ENCODE data around the gene EPN2.
A peak's percentile ranks its signal among the peaks of the same experiment; 100 is the strongest.

The EPN2 gene

DNA sequence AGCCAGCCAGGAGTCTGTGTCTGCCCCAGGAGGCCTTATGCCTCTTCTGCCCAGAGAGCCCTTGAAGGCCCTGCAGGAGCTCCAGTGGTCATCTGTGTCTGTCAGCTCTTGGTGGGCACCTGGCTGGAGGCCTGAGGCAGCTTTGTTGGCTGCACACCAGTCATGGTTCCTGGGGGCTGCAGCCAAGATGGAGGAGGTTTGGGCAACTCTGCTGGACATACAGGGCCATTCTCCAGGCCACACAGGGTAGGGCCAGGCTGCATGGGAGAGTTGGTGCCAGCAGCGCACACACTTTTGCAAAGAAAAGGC, 95.9 kb downstream of the EPN2 start:
- no peak for DNase-seq

DNA sequence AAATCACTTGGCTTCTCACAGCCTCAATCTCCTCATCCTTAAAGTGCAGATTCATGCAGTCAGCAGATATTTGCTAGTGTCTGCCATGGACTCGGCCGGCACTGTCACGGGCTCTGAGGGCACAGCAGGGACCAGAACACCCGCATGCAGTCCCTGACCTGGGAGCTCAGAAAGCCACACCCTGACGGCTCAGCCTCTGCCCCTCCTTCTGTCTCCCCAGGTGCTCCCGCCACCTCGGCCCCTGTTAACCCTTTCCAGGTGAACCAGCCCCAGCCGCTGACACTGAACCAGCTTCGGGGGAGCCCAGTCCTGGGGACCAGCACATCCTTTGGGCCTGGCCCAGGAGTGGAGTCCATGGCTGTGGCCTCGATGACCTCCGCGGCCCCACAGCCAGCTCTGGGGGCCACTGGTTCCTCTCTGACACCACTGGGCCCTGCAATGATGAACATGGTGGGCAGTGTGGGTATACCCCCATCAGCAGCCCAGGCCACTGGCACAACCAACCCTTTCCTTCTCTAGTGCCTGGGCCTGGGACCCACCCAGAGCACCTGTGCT, 96.6 kb downstream of the EPN2 start:
- DNase-seq = no peak

DNA sequence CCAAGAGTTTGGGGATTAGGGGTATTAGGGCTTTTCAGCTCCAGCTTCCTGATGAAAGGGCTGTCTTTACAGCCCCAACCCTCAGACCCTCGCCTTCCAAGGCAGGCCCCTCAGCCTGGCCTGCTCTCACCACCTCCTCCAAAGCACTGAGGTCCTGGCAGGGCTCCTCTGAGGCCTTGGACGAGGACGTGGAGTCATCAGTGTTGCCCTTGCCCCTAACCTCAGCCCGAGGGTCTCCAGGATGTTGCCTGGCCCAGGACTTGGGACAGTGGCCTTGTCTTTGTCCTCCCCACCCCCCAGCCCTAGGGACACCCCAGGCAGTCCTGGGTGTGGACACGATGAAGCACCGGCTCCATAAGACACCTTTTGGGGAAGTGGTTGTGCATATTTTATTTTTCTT, 97.2 kb downstream of the EPN2 start:
- no peak for DNase-seq

DNA sequence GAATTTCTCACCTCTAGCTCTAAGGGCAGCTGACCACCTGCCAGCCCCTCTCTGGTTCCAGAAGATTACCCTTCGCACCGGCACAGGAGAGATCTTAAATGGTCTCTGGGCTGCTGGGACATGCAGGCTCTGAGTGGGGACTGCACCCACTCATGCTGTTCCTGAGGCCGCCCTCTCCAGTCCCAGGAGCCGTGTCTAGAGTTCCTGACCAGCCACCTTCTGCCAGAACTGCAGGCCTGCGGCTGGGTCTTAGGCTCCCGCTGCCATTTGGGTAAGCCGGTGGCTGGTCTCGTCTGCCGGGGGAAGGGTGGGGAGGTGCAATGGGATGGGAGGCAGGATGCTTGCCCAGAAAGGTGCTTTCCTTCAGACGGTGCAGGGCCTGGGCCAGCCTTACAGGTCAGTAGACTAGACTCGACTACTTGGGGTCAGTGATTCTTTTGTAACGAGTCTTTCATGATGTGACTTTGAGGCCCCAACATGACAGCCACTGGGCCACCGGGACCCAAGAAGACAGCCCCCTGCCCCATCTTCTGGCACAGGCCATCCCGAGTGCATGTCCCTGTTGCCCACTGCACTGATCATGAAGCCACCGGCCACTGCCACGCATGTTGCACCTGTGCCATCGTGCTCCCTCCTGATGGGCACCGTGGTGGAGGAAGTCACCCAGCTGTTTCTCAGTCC, 98.9 kb downstream of the EPN2 start:
- no peak for DNase-seq

DNA sequence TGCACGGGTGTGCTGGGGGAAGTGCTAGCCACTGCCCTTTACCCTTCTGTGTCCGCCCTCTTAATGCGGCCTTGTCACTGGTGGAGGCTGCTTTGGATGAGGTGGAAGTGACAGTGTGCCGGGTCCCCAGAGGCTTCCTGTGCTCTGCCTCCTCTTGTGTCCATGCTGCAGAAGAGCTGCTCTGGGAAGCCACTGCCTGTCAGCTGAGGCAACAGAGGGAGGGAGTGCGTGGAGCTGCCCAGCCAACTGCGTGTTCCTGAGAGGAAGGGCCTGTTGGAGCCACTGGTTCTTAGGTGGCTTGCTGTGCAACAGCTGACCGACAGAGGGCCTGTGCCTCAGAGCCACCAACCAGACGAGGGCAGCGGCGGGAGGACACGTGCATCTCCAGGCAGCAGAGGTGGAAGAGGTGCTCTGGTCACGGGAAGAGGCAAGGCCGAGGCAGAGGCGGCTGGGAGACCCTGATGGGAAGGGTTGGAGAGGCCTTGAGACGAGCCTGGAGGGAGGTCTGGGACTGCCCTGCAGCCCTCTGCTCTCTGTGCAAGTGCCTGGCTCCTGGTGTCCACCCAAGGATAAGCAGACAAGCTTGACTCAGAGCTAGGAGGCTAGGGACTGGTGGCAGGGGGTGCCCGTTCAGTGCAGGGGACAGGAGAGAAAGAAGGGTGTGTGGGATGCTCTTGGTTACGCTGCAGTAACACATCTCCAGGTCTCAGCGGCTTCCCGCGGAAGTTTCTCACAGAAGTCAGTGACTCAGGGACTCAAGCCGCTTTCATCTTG, 100.0 kb downstream of the EPN2 start:
- no peak for DNase-seq

DNA sequence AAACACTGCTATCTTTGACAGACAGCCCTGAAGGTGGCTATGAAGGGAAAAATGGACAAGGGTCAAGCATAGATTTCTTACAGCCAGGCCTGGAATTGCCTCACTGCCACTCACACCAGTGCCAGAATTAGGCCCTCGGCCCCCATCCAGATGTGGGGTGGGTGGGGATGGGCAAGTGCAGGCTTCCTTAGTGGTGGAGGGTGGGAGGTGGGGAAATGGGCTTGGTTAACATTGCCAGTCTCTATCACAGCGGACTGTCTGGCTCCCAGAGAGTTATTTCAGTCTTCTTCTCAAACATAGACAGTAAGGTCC, 100.5 kb downstream of the EPN2 start:
- DNase-seq = no peak

DNA sequence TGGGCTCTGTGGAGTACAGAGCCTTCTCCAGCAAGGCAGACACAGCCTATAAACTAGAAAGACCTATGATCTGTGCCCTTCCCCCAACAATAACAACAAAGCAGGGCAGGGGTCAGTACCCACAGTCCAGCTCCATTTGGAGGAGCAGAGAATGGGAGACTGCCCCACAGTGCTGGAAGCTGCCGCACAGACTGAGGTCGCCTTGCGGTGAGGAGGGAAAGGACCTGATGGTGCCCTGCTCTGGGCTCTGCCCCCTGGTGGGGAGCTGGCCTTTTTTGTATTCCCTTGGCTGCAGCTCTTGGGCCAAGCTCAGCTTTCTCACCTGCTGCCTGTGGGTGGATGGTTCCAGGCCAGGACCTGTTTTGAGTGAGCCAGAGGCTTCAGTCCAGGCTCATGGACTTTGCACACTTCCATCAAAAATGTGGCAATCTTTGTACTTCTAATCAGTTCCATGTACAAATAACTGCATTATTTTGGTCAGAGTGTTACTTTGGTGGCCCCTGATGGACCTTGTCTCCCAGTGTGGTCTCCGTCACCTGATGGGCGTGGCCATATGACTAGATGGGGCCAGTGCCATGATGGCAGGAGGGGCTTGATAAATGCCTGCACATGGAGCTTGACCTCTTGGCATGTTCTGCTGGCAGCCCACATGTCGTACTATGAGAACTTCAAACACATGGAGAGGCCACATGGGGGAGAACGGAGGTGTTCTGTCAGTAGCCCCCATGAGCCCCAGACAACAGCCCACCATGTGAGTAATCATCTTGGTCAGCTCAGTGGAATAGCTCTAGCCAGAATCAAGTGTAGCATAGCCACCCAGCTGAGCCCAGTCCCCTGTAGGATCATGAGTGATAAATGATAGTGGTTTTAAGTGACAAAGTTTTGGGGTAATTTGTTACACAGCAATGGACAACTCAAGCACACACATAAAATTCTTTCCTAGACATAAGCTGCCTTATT, 101.1 kb downstream of the EPN2 start:
- no peak for DNase-seq

DNA sequence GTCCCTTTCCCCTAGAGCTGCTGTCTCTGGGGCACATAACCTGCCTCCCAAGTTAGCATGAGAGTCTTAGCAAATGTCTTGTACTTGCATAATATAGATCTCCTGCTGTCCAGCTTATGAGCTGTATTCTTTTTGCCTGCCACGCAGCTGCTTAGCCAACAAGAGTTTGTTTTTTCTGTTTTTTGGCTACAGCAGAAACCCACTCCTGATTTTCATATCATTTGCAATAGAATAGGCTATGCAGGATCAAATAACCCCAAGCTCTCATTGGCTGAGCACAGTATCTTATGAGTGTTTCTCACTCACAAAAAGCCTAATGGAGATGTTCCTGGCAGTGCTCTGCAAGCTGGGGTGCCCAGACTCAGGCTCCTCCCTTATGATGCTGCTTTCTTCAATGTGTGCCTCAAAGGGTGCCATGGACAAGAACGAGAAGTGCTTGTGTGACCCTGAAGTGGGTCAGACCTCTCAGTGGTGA, 102.2 kb downstream of the EPN2 start:
- no peak for DNase-seq

DNA sequence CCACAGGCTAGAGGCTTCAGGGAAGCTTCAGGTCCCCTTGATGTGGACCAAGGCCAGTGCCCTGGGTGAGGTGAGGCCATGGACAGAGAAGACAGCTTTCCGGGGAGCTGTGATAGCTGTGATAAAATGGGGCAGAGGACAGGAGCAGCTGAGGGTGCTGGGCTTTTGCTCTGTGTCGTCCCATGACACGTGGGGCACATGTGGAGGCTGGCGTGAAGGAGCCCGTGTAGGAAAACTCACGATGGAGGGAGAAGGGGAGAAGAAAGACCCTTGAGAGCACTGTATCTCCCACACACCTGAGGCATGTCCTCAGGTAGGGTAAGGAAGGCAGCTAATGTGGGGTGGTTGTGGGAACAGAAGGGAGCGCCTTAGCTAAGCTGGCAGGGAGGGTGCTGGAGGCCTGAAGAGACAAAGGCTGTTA, 104.1 kb downstream of the EPN2 start:
- DNase-seq = no peak

DNA sequence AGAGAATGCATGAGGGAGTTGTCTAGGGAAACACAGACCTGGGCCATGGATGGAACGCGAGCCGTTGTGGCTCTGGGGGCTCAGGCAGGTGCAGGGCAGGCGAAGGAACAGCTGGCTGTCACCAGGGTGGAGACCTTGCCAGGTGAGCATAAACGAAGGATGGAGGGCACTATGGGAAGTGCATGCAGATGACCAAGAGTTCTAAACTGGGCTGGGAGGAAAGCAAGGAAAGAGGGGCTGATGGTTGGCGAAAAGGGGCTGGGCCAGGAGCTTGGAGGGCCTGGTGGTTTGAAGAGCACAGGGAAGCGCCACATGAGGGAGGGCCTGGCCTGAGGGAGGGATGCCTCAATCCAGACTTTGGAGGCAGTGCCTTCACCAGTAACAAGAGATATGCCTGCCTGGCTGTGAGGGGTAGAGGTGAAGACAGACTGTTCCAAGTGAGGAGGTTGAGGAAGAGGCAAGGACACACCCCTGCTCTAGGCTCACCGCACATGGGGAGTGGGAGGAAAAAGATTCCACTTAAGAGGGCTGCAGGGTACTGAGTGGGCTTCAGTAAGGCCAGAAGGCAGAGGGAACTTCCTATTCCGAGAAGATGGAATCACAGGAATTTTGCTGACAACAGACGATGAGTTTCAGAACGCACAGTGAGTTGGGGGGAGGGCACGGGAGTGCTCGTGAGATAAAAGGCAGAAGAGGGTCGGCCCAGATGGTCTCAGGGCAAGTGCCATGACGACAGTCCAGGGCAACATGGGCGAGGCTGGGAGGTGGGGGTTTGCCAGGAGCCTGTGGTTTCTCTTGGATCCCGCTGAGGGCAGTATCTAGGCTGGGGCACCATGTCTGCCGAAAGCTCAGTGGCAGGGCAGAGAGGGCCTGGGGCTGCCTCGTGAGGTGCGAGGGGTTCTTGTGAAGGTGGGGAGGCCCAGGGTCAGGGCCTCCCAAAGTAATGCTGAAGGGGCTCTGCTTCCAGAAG, 104.8 kb downstream of the EPN2 start:
- no peak for DNase-seq

DNA sequence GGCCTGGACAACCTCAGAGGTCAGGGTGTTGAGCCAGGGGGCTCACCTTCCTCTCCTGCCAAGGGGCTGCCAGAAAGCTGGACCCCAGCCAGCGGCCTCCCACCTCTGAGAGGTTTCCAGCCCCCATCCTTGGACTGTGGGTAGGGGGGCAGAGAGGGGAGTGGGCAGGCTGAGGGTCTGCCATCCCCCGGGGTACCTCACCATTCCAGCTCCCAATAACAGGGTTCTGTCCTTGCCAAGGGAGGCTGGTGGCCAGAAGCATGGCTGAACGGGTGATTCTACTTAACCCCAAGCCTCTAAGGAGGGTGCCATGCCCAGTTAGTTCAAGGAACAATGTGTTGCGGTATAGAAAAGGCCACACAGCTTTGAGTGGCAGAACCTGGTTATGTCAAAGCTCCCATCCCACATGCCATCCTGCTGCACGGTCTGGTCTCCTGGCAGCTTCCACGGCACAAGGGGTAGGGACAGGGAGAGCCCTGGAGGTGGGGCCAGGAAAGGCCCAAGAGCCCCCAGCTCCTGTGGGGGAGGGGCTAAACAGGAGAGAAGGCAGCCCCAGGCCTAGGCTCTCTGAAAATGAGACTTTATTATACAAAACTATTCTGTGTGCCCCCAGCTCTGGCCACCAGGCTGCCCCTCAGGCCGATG, 105.6 kb downstream of the EPN2 start:
- DNase-seq = no peak

DNA sequence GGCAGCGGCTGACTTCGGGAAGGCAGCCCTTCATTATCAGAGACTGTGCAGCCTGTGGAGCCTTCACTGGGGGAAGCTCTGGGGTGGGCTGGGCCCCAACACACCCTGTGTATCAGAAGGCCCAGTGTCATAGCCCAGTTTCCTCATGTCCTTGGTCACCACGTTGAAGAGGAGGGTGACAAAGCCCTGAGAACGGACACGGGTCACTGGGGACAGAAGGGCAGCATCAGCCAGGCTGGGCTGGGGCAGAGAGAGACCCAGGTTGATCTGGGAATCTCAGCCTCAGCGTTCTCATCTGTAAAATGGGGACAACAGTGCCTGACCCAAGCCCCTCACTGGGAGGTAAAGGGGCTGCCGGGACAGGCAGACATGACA, 106.1 kb downstream of the EPN2 start:
- no peak for DNase-seq

DNA sequence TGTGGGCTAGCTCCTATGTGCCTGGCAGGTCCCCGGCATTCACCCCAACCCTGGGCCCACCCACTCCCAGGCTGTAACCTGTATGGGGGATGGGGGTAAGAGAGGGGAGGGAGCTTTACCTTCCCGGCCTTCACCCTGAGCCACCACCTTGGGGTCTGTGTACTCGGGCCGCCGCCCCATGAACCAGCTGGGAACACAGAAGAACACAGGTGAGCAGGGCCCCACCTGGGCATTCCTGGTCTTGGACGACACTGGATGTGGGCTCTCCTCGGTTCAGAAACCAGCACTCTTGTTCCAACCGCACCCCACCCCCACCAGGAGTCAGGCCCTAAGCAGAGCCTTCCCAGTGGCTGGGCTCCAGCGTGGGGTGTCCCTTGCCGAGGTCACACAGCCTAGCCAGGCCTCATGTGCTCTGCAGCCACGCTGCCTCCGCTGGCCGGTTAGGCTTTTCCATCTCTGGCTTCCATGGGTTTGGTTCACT, 106.5 kb downstream of the EPN2 start:
- no peak for DNase-seq

DNA sequence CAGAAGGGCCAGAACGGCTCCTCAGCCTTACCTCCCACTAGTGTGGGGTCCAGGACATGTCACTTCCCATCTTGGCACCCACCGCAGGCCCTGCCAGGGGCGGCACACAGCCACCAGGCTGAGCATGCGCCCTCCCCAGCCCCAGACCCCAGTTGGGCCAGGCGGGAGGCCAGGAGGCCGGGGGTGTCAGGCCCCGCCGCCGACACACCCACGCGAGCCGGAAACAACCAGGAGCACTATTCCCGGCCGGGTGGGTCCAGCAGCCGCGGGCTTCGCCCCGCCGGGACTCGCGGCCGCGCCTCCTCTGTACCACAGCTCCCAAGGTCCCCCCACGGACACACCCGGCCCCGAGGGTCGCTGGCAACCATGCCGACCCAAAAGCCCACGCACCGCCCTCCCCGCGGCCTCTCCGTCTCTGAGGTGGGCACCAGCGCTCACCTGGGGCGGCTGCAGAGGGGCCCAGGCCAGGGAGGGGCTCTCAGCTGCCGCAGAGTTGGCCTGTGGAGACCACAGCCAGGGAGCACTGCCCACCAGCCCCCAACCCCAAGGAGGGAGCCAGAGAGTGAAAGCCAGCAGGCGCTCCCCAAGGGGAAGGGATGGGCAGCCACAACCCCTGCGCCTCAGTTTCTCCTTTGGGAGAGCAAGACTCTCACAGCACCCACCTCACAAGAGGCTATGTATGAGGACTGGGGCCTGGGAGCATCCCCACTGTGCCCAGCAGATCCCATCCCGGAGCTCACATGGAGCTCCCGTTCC, 107.3 kb downstream of the EPN2 start:
- DNase-seq = no peak

DNA sequence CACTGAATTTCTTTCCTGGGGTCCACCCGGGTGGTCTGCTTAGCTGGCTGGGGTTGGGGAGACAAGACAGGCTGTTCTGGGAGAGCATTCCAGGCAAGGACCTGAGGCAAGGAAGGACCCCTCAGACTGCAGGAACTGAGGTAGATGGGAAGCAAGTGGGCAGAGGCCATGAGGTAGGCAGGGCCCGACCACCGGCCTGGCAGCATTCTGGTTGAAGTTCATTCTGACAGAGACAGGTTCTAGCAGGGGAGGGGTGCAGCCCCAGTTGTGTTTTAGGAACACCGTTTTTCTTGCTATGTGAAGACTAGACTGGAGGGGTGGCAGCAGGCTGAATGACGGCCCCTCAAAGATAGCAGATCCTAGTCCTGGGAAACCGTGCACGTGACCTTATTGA, 107.9 kb downstream of the EPN2 start:
- no peak for DNase-seq

DNA sequence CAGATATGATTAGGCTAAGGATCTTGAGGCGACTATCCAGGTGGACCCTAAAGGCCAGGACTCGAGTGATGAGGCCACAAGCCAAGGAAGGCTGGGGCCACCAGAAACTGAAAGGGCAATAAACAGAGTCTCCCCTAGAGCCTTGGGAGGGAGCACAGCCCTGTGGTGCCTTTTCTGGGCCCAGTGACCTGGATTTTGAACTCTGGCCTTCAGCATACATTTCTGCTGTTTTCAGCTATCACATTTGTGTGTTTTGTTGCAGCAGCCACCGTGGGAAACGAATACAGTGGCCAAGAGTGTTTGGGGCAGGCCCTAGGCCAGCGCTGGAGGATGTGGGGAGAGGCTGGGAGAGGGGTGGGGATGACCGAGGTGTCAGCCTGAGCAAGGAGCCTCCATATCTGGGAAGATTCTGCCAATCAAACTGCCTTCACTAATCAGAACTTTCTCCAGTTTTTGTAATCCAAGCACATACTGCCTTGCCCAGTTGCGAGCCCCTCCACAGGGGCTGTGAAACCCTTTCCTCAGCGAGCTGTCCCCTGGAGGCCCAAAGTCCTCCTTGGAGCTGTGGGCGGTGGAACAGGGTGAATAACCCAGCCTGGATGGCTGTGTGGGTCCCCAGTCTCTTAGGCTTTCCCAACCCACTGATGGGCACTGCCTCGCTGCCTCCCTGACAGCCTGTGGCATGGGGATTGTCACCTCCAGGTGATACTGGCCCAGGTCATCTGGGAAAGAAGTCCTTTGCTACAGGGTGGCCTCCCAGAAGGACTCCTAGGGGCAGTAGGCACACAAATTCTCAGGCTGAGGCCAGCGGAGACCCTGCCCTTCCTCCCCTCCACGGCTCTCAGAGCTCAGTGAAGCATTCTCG, 108.6 kb downstream of the EPN2 start:
- DNase-seq = no peak

DNA sequence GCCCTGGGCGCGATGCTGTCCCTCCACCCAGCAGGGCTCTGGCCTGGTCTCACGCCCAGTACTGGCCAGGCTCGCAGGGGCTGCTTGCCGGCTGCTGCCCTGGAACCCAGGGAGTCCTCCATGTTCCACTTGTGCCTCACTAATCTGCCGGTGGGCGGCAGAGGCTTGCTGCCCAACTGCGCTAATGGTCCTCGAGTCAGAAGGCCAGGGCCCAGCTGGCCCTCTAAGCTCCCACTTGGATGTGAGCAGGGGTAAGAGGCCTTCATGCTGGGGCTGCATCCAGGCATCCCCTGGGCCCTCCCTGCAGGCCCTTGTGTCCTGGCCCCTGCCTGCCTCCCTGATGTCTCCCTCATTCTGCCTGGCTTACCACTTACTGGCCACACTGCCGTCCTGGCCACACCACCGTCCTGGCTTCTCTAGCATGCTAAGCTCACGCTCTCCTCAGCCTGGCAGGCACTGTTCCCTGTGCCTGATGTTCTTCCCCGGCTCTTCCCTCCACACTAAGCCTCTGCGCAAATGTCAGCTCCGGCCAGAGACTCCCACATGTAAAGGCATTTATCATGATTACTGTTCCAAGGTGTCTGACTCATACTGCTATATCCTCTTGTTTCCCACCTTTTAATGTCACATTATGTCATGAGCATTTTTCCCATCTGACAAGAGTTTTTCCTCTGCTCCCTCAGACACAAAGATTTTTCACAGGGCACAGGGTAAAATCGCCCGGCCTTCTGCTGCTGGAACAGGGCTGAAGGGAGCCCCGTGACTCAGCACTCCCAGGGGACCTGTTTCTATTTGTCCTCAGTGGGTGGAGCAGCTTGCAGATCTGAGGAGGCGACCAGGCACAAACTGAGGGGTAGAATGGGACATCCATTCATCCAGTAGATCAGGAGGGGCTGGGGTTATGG, 109.4 kb downstream of the EPN2 start:
- peak; percentile 71 for DNase-seq

DNA sequence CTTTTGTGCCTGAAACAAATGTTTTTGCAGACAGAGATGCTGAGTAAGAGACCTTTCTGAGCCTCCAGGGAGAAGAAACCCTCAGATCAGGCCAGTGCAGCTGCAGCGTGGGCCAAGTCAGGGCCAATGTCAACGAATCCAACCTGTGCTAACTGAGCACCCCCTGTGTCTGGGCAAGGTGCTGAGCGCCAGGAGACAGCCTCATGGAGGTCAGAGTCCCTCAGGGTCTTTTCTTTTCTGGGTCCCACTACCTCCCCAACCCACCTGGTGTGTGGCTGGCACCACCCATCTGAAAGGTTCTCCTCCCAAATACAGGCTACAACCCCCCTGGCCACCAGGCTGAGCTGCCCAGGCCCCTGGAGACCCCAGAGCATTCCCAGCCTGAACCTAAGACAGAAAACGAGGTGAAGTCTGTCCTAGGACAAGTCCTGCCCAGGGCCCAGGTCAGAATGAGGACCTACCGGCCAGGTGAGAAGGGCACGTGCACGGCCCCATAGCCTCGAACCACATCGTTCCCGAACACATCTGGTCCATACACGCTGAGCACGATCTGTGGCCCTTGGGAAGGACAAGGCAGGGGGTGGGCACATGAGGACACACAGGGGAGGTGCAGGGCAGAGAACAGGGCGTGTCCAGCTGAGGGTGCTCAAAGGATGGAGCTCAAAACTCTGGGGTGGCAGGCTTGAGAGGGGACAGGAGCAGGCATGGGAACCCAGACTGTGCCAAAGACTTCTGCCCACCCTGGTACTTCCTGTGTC, 110.3 kb downstream of the EPN2 start:
- DNase-seq = no peak
